ENCODE results near the gene CLEC10A. TPM values are rescaled to one million over a fixed set of nuclear protein-coding genes. Genes with fewer than 3 reads are reported as not detected.

CLEC10A gene
- total and polyA plus RNA-seq, 2 donors (not counting 1 experiment from before 2014, with no cell fraction given): not detected

DNA sequence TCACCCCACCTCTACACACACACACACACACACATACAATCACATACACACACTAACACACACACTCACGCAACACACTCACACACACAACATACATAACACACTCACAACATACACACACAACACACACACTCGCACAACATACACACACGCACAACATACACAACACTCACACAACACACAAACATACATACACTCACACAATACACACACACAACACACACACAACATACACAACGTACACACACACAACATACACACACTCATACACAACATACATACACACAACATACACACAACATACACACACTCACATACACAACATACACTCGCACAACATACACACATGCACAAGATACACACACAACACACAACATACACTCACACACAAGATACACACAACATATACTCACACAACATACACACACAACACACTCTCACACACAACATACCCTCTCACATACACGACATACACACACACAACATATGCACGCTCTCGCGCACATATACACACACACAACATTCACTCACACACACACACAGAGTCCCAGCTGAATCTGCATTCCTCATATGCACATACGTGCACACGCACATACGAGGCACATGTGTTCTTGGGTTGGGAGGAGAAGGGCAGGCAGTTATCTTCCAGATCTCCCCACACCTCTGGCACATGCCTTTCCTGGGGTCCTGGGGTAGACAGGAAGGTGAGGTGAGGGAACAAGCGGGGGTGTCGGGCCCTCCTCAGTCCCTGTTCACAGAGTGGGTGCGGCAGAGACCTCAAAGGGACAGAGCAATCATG is 33.4 kb upstream of the CLEC10A start:
- Histone ChIP-seq H3K9ac (ENCODE audit: insufficient read depth, low read length) (no peak overlapping the region), H4K20me1 (ENCODE audit: control insufficient read depth, extremely low read depth, insufficient read depth, low read length) (no peaks in the 10 kb centered on the region), H2AFZ (ENCODE audit: low read length) (no peak overlapping the region), H3K36me3 (ENCODE audit: control insufficient read depth, insufficient read depth, low read length) (no peaks in the 10 kb centered on the region), H3K79me2 (ENCODE audit: control insufficient read depth, insufficient read depth, low read length) (no peaks in the 10 kb centered on the region), H3K4me2 (ENCODE audit: extremely low read depth, insufficient read depth, low read length) (no peak overlapping the region), H3K9me3 (ENCODE audit: control insufficient read depth, insufficient read depth, low read depth, low read length) (no peaks in the 10 kb centered on the region), H3K27me3 (ENCODE audit: control insufficient read depth, insufficient read depth, low read length) (no peaks in the 10 kb centered on the region), H3K4me3 (replicated peaks in 1 of 4; ENCODE audit: control extremely low read depth in 1 of 4, insufficient read depth in 1 of 4, low read depth in 3 of 4, low read length in 4 of 4) (no peak overlapping the region), H3K4me1 (ENCODE audit: control insufficient read depth, extremely low read depth, insufficient read depth, low read length) (no peaks in the 10 kb centered on the region), H3K27ac (ENCODE audit: insufficient read depth, low read length) (no peak overlapping the region)
- DNase-seq (ENCODE audit: low read depth in 2 of 2): no peak
- no peak for TF ChIP-seq EZH2 (IDR thresholded peaks at IDR 0.05; ENCODE audit: low read length, missing control alignments)
- TF ChIP-seq, protein P1, sequence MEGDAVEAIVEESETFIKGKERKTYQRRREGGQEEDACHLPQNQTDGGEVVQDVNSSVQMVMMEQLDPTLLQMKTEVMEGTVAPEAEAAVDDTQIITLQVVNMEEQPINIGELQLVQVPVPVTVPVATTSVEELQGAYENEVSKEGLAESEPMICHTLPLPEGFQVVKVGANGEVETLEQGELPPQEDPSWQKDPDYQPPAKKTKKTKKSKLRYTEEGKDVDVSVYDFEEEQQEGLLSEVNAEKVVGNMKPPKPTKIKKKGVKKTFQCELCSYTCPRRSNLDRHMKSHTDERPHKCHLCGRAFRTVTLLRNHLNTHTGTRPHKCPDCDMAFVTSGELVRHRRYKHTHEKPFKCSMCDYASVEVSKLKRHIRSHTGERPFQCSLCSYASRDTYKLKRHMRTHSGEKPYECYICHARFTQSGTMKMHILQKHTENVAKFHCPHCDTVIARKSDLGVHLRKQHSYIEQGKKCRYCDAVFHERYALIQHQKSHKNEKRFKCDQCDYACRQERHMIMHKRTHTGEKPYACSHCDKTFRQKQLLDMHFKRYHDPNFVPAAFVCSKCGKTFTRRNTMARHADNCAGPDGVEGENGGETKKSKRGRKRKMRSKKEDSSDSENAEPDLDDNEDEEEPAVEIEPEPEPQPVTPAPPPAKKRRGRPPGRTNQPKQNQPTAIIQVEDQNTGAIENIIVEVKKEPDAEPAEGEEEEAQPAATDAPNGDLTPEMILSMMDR (conservative IDR thresholded peaks at IDR 0.05 in 1 of 2, IDR thresholded peaks at IDR 0.05 in 1 of 2; ENCODE audit: low read depth in 1 of 2, low read length in 2 of 2): no peak

DNA sequence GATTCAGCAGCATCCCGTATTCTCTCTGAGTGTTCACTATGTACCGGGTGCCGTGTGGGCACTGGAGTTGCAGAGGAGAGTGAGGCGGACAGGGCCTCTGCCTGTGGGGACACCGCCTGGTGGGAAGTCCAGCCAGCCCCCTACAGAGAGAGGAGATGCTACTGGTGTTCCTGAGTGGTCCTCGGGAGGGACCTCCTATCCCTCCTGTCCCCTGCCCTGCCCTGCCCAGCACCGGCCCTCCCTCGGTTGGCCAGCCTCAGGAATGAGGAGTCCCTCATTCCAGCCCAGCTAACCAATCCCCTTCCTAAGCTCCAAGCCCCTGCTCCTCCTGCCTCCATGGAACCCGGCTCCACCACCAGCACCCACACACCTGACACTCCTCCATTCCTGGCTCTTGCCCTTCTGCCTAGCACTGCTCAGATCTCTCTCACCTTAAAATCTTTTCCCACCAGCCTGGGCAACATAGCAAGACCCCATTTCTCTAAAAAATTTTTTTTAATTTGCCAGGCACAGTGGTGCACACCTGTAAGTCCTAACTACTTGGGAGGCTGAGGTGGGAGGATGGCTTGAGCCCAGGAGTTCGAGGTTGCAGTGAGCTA is 32.6 kb upstream of the CLEC10A start:
- no peaks in the 10 kb centered on the region for H3K9me3 ChIP-seq (ENCODE audit: control insufficient read depth, insufficient read depth, low read depth, low read length)
- no peak overlapping the region for H2AFZ ChIP-seq (ENCODE audit: low read length)
- no peak overlapping the region for H3K27ac ChIP-seq (ENCODE audit: insufficient read depth, low read length)
- H3K79me2 ChIP-seq (ENCODE audit: control insufficient read depth, insufficient read depth, low read length): no peaks in the 10 kb centered on the region
- no peak overlapping the region for H3K4me3 ChIP-seq (replicated peaks in 1 of 4; ENCODE audit: control extremely low read depth in 1 of 4, insufficient read depth in 1 of 4, low read depth in 3 of 4, low read length in 4 of 4)
- DNase-seq (ENCODE audit: low read depth in 2 of 2): no peak
- no peak overlapping the region for H3K9ac ChIP-seq (ENCODE audit: insufficient read depth, low read length)
- no peaks in the 10 kb centered on the region for H3K27me3 ChIP-seq (ENCODE audit: control insufficient read depth, insufficient read depth, low read length)
- no peak overlapping the region for H3K4me2 ChIP-seq (ENCODE audit: extremely low read depth, insufficient read depth, low read length)
- TF ChIP-seq EZH2 (IDR thresholded peaks at IDR 0.05; ENCODE audit: low read length, missing control alignments): no peak
- TF ChIP-seq, protein P1 (conservative IDR thresholded peaks at IDR 0.05 in 1 of 2, IDR thresholded peaks at IDR 0.05 in 1 of 2; ENCODE audit: low read depth in 1 of 2, low read length in 2 of 2): no peak
- no peaks in the 10 kb centered on the region for H3K4me1 ChIP-seq (ENCODE audit: control insufficient read depth, extremely low read depth, insufficient read depth, low read length)
- no peaks in the 10 kb centered on the region for H4K20me1 ChIP-seq (ENCODE audit: control insufficient read depth, extremely low read depth, insufficient read depth, low read length)
- no peaks in the 10 kb centered on the region for H3K36me3 ChIP-seq (ENCODE audit: control insufficient read depth, insufficient read depth, low read length)

DNA sequence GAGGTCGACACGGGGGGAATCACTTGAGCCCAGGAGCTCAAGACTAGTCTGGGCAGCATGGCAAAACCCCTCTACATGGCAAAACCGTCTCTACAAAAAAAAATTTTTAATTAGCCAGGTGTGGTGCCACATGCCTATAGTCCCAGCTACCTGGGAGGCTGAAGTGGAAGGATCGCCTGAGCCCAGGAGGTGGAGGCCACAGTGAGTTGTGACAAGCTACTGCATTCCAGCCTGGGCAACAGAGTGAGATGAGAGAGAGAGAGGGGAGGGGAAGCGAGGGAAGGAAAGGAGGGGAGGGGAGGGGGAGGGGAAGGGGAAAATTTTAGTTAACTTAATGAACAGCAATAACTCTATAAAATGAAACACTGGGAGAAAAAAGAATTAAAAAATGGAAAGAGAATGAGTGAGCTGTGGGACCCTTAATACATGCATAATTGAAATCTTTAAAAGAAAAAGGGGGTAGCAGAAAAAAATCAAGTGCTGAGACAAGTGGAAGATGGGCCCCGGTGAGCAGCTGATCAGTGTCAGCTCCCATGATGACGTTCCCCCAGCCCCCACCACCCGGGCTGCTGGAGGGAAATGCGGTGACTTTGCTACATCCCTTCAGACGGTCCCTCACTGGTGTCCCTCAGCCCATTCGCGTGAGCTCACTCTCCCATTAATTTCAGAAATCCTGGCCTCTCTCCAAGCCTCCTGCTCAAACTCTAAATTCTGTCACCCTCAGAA is 31.9 kb upstream of the CLEC10A start:
- TF ChIP-seq EZH2 (IDR thresholded peaks at IDR 0.05; ENCODE audit: low read length, missing control alignments): no peak
- TF ChIP-seq, protein P1 (conservative IDR thresholded peaks at IDR 0.05 in 1 of 2, IDR thresholded peaks at IDR 0.05 in 1 of 2; ENCODE audit: low read depth in 1 of 2, low read length in 2 of 2): no peak
- Histone ChIP-seq H3K79me2 (ENCODE audit: control insufficient read depth, insufficient read depth, low read length) (no peaks in the 10 kb centered on the region), H4K20me1 (ENCODE audit: control insufficient read depth, extremely low read depth, insufficient read depth, low read length) (no peaks in the 10 kb centered on the region), H3K4me1 (ENCODE audit: control insufficient read depth, extremely low read depth, insufficient read depth, low read length) (no peaks in the 10 kb centered on the region), H3K4me2 (ENCODE audit: extremely low read depth, insufficient read depth, low read length) (no peak overlapping the region), H3K27me3 (ENCODE audit: control insufficient read depth, insufficient read depth, low read length) (no peaks in the 10 kb centered on the region), H3K9ac (ENCODE audit: insufficient read depth, low read length) (no peak overlapping the region), H3K36me3 (ENCODE audit: control insufficient read depth, insufficient read depth, low read length) (no peaks in the 10 kb centered on the region), H3K9me3 (ENCODE audit: control insufficient read depth, insufficient read depth, low read depth, low read length) (no peaks in the 10 kb centered on the region), H3K4me3 (replicated peaks in 1 of 4; ENCODE audit: control extremely low read depth in 1 of 4, insufficient read depth in 1 of 4, low read depth in 3 of 4, low read length in 4 of 4) (no peak overlapping the region), H3K27ac (ENCODE audit: insufficient read depth, low read length) (no peak overlapping the region), H2AFZ (ENCODE audit: low read length) (no peak overlapping the region)
- no peak for DNase-seq (ENCODE audit: low read depth in 2 of 2)

Data from fibroblast of lung (primary cell).